Loucy (cell line): ENCODE measurements around the gene CHAMP1.
A peak's percentile ranks its signal among the peaks of the same experiment; 100 is the strongest.
"Not testable (repeated sequence)": the region's sequence is repeated elsewhere in the genome, so short reads cannot be mapped to it uniquely, and the experiment has no call there.

Experiments
- H2AFZ ChIP-seq: fragments of 200-600 bp; sonication (generic); 2 replicates; pipeline ENCODE4 v1.6.0; 2016; ENCODE audit warnings: antibody characterized with exemption, mild to moderate bottlenecking, low read length, moderate library complexity
- H3F3A ChIP-seq: fragments of 200-600 bp; 2 replicates; pipeline ENCODE4 v1.6.0; 2016; ENCODE audit warnings: antibody characterized with exemption, low read depth, mild to moderate bottlenecking
- H3K27me3 ChIP-seq: fragments of 200-600 bp; sonication (generic); 2 replicates; pipeline ENCODE4 v1.6.1; 2014; ENCODE audit warnings: low read length, mild to moderate bottlenecking; ENCODE audit not compliant: insufficient read depth, poor library complexity, severe bottlenecking
- H3K36me3 ChIP-seq: fragments of 200-600 bp; sonication (generic); 2 replicates; pipeline ENCODE4 v1.6.1; 2016; ENCODE audit warnings: low read length; ENCODE audit not compliant: insufficient read depth
- H3K4me1 ChIP-seq: fragments of 200-600 bp; sonication (generic); 2 replicates; pipeline ENCODE4 v1.5.1; 2014; ENCODE audit warnings: low read length, mild to moderate bottlenecking; ENCODE audit not compliant: insufficient read depth, poor library complexity, severe bottlenecking
- H3K4me2 ChIP-seq: fragments of 200-600 bp; sonication (generic); 2 replicates; pipeline ENCODE4 v1.6.0; 2014; ENCODE audit warnings: antibody characterized with exemption, low read length, low read depth, mild to moderate bottlenecking; ENCODE audit not compliant: poor library complexity, severe bottlenecking
- H3K4me3 ChIP-seq: fragments of 200-600 bp; sonication (generic); 2 replicates; pipeline ENCODE4 v1.5.1; 2014; ENCODE audit warnings: low read length, mild to moderate bottlenecking, mixed read lengths; ENCODE audit not compliant: poor library complexity, severe bottlenecking
- H3K79me2 ChIP-seq: fragments of 200-600 bp; sonication (generic); 2 replicates; pipeline ENCODE4 v1.6.1; 2014; ENCODE audit warnings: low read length; ENCODE audit not compliant: insufficient read depth
- H3K9ac ChIP-seq: fragments of 200-600 bp; sonication (generic); 2 replicates; pipeline ENCODE4 v1.6.0; 2014; ENCODE audit warnings: mild to moderate bottlenecking, low read depth, low read length, moderate library complexity; ENCODE audit not compliant: poor library complexity, severe bottlenecking
- H3K9me2 ChIP-seq: fragments of 200-600 bp; sonication (generic); replicated peaks from 2 replicates; pipeline ENCODE4 v1.6.1; 2016; ENCODE audit warnings: low read depth, low read length, mixed read lengths
- H3K9me3 ChIP-seq: fragments of 200-600 bp; sonication (generic); 2 replicates; pipeline ENCODE4 v1.6.1; 2014; ENCODE audit warnings: mild to moderate bottlenecking, antibody characterized with exemption, low read length, low read depth; ENCODE audit not compliant: insufficient read depth
- H4K20me1 ChIP-seq: fragments of 200-600 bp; sonication (generic); 2 replicates; pipeline ENCODE4 v1.6.0; 2014; ENCODE audit warnings: antibody characterized with exemption, low read length, mild to moderate bottlenecking; ENCODE audit not compliant: insufficient read depth, poor library complexity, severe bottlenecking
- CTCF ChIP-seq: fragments of 200-600 bp; sonication (generic); conservative IDR thresholded peaks from 2 replicates; pipeline ENCODE4 v1.5.1; 2014; ENCODE audit warnings: mild to moderate bottlenecking, antibody characterized with exemption, low read length

CHAMP1 gene

DNA sequence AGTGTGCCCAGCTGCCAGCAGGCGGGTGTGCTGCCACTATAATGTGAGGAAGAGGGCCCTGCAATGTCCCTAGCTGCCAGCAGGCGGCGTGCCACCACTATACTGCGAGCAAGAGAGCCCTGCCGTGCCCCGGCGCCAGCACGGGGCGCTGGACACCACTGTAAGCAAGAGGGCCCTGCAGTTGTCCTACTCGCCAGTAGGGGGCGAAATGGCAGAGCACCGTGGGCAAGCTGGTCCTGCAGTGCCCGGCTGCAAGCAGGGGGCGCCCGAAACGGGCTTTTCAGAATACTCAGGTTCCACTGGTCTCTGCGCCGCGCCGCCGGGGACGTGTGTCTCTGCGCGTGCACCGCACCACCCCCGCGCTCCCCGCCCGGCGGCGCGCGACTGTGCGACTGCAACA lies 38.5 kb downstream of the CHAMP1 start:
- not testable (repeated sequence) for H3K9me3 ChIP-seq, H4K20me1 ChIP-seq, H3K79me2 ChIP-seq, H3K9me2 ChIP-seq, H3K36me3 ChIP-seq, H3F3A ChIP-seq, H3K27me3 ChIP-seq, H3K4me3 ChIP-seq, H2AFZ ChIP-seq, H3K9ac ChIP-seq, H3K4me1 ChIP-seq, H3K4me2 ChIP-seq
- TF ChIP-seq CTCF: peak; percentile 59

- H3K9me3 ChIP-seq, H2AFZ ChIP-seq, H3K36me3 ChIP-seq, H3K27me3 ChIP-seq, H3K4me3 ChIP-seq, H3K4me2 ChIP-seq, H4K20me1 ChIP-seq, H3K9ac ChIP-seq, H3K9me2 ChIP-seq, H3K79me2 ChIP-seq, H3F3A ChIP-seq, H3K4me1 ChIP-seq: not testable (repeated sequence)
These were observed 39.1 kb downstream of the CHAMP1 start for GRCh38 chr13:114353382-114353781.
